ENCODE measurements around the gene CTRB1.

DNA sequence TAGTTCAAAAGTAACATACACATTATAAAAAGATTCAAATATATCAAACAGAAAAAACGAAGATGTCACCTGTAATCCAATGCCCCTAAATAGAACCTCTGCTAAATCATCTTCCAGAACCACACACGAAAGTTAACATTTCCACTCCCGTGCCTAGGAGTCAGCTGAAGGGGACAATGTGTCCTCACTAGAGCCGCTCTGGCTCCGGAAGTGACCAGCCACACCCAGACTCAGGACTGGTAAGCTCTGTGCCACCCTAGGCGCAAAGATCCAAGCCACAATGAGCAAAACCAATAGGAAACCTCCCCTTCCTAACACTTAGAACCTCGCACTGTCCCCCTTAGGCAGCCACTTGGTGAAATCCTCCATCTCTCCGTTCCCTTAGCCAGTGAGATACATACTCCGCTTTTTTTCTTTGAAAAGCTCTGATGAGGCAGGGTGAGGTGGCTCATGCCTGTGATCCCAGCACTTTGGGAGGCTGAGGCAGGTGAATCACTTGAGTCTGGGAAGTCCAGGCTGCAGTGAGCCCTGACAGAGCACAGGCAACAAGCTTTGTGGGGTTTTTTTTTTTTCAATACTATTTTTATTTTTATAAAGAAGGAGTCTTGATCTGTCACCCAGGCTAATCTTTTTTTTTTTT lies 11.8 kb downstream of the CTRB1 start:
- TF ChIP-seq, protein P1, sequence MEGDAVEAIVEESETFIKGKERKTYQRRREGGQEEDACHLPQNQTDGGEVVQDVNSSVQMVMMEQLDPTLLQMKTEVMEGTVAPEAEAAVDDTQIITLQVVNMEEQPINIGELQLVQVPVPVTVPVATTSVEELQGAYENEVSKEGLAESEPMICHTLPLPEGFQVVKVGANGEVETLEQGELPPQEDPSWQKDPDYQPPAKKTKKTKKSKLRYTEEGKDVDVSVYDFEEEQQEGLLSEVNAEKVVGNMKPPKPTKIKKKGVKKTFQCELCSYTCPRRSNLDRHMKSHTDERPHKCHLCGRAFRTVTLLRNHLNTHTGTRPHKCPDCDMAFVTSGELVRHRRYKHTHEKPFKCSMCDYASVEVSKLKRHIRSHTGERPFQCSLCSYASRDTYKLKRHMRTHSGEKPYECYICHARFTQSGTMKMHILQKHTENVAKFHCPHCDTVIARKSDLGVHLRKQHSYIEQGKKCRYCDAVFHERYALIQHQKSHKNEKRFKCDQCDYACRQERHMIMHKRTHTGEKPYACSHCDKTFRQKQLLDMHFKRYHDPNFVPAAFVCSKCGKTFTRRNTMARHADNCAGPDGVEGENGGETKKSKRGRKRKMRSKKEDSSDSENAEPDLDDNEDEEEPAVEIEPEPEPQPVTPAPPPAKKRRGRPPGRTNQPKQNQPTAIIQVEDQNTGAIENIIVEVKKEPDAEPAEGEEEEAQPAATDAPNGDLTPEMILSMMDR (IDR thresholded peaks at IDR 0.05): no peak
- TF ChIP-seq POLR2A (IDR thresholded peaks at IDR 0.05) (no peak), POLR2AphosphoS5 (IDR thresholded peaks at IDR 0.05; ENCODE audit: insufficient read depth in 1 of 2, low read depth in 1 of 2) (no peak)
